Cardiac fibroblast (primary cell): ENCODE results near the gene RPS6KB2.

ENCODE experiments used
- DNase-seq, 2 donors: peaks; one replicate each; pipeline versions ENCODE4 v3.0.0 to v3.0.0-alpha.2; 2010; ENCODE audit warnings: low read depth in 2 of 2
- H3K4me3 ChIP-seq, 2 donors: replicated peaks in 1 of 2; 1 replicate in 1 of 2; 2 replicates in 1 of 2; pipeline ENCODE4 v1.5.1; 2011; ENCODE audit warnings: low read depth in 2 of 2, low read length in 2 of 2, mild to moderate bottlenecking in 2 of 2, moderate library complexity in 1 of 2
- TF ChIP-seq, protein P1 (sequence below): IDR thresholded peaks from one replicate; pipeline ENCODE4 v1.5.1; 2011; ENCODE audit warnings: low read depth, mild to moderate bottlenecking, low read length, inconsistent platforms

Gene RPS6KB2

DNA sequence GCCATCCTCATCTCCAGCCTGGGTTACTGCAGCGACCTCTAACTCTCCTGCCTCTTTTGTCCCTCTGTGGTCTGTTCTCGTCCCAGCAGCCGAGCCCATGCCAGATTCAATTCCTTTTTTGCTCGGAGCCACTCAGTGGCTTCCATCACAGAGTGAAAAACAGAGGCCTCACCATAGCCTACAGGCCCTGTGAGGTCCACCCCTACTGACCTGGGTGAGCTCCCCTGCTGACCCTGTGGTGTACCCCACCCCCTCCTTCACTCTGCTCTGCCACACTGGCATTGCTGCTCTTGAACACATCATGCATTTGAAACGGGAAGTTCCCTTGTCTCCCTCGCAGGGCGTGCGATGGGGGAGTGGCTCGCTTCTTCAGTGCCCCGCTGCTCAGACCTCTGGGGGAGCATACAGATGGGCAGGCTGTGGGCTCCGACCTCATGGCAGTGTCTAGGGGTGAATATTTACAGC lies 56.6 kb downstream of the RPS6KB2 start:
- no peak overlapping the region for H3K4me3 ChIP-seq
- TF ChIP-seq, protein P1, sequence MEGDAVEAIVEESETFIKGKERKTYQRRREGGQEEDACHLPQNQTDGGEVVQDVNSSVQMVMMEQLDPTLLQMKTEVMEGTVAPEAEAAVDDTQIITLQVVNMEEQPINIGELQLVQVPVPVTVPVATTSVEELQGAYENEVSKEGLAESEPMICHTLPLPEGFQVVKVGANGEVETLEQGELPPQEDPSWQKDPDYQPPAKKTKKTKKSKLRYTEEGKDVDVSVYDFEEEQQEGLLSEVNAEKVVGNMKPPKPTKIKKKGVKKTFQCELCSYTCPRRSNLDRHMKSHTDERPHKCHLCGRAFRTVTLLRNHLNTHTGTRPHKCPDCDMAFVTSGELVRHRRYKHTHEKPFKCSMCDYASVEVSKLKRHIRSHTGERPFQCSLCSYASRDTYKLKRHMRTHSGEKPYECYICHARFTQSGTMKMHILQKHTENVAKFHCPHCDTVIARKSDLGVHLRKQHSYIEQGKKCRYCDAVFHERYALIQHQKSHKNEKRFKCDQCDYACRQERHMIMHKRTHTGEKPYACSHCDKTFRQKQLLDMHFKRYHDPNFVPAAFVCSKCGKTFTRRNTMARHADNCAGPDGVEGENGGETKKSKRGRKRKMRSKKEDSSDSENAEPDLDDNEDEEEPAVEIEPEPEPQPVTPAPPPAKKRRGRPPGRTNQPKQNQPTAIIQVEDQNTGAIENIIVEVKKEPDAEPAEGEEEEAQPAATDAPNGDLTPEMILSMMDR = no peak
- no peak for DNase-seq
